HG03378 (cell line): ENCODE data around the gene SMAD3.
A peak's percentile ranks its signal among the peaks of the same experiment; 100 is the strongest.

Source experiments
- ATAC-seq: cut with Tn5 transposase; IDR thresholded peaks from one replicate; pipeline ENCODE4 v1.9.1; 2021; ENCODE audit warnings: mild to moderate bottlenecking, moderate library complexity; ENCODE audit not compliant: unreplicated experiment

Gene SMAD3

GRCh38 chr15:67080118-67080899, 14.9 kb downstream of the SMAD3 start:
- ATAC-seq: no peak

- peak; percentile 50 for ATAC-seq
Observed at GRCh38 chr15:67080900-67081431, 15.6 kb downstream of the SMAD3 start.

GRCh38 chr15:67082007-67082536, 16.7 kb downstream of the SMAD3 start:
- no peak for ATAC-seq

- ATAC-seq: no peak
Observed at GRCh38 chr15:67083135-67083762, 17.8 kb downstream of the SMAD3 start.

- no peak for ATAC-seq
Observed at GRCh38 chr15:67084561-67084960, 19.2 kb downstream of the SMAD3 start.

GRCh38 chr15:67085237-67085817, 19.9 kb downstream of the SMAD3 start:
- peak; percentile 31 for ATAC-seq

- peak; percentile 29 for ATAC-seq
Observed at GRCh38 chr15:67085818-67086636, 20.6 kb downstream of the SMAD3 start.

GRCh38 chr15:67086637-67086914, 21.2 kb downstream of the SMAD3 start:
- ATAC-seq: no peak

GRCh38 chr15:67087507-67088172, 22.2 kb downstream of the SMAD3 start:
- no peak for ATAC-seq

- no peak for ATAC-seq
Observed at GRCh38 chr15:67089217-67090193, 24.1 kb downstream of the SMAD3 start.

GRCh38 chr15:67090297-67091070, 25.1 kb downstream of the SMAD3 start:
- ATAC-seq: no peak

GRCh38 chr15:67091071-67091979, 25.9 kb downstream of the SMAD3 start:
- peak; percentile 70 for ATAC-seq

- ATAC-seq: no peak
Observed at GRCh38 chr15:67091980-67092677, 26.7 kb downstream of the SMAD3 start.

GRCh38 chr15:67092752-67093503, 27.5 kb downstream of the SMAD3 start:
- no peak for ATAC-seq

GRCh38 chr15:67093504-67093862, 28.1 kb downstream of the SMAD3 start:
- no peak for ATAC-seq
